ENCODE data around the gene CFAP58.

The CFAP58 gene

DNA sequence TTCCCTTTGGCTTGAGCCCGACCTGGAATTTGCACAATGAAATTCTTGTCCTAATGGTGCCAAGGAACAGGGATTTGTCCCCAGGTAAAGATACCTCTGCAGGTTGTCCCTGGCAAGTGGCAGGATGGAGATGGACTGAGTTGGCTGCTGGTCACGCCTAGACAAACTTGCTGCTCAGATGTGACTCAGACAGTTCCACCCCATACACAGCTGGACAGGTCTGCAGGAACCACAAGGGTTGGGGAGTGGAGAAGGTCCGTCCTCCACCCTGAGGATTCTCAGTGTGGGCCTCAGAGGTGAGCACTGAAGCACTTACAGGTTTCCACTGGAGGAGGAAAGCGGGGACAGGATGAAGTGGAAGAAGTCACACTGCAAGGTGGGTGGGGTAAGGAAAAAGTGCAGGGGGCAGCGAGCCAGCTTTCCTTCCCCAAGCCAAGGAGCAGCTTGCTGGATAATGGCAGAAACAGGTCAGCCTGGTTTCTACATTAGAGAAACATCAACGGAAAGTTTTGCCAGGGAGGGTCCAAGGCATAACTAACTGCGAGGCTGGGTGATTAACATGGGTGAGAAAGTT, 35.8 kb upstream of the CFAP58 start:
- Mint-ChIP-seq H3K36me3 (ENCODE audit: low read depth) (peaks cover 15% of the 10 kb centered on the region), H3K4me1 (ENCODE audit: low read depth) (peaks cover 50% of the 10 kb centered on the region), H3K9me3 (no peaks in the 10 kb centered on the region), H3K27me3 (ENCODE audit: low read depth) (no peaks in the 10 kb centered on the region), H3K27ac (no peak overlapping the region), H3K4me3 (no peak overlapping the region)

DNA sequence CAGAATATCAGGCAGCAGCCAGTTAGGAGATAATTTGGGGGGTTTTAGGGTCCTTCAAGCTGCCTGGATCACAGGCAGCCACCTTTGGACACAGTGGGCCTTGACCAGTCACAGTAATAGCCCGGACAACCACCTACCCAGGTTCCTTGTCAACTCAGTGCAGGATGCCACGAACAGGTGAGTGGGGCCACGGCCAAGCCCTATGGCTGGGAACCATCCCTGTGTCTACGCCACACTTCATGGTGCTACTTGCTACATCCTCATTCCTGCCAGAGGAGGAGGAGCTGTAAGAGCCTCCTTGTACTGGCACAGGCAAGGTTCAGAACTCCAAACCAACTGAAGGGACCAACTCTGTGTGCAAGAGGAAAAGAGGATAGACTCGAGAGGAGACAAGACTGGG, 35.3 kb upstream of the CFAP58 start:
- Mint-ChIP-seq H3K4me3 (no peak overlapping the region), H3K27ac (no peak overlapping the region), H3K27me3 (ENCODE audit: low read depth) (no peaks in the 10 kb centered on the region), H3K4me1 (ENCODE audit: low read depth) (peaks cover 52% of the 10 kb centered on the region), H3K9me3 (no peaks in the 10 kb centered on the region), H3K36me3 (ENCODE audit: low read depth) (peaks cover 12% of the 10 kb centered on the region)

DNA sequence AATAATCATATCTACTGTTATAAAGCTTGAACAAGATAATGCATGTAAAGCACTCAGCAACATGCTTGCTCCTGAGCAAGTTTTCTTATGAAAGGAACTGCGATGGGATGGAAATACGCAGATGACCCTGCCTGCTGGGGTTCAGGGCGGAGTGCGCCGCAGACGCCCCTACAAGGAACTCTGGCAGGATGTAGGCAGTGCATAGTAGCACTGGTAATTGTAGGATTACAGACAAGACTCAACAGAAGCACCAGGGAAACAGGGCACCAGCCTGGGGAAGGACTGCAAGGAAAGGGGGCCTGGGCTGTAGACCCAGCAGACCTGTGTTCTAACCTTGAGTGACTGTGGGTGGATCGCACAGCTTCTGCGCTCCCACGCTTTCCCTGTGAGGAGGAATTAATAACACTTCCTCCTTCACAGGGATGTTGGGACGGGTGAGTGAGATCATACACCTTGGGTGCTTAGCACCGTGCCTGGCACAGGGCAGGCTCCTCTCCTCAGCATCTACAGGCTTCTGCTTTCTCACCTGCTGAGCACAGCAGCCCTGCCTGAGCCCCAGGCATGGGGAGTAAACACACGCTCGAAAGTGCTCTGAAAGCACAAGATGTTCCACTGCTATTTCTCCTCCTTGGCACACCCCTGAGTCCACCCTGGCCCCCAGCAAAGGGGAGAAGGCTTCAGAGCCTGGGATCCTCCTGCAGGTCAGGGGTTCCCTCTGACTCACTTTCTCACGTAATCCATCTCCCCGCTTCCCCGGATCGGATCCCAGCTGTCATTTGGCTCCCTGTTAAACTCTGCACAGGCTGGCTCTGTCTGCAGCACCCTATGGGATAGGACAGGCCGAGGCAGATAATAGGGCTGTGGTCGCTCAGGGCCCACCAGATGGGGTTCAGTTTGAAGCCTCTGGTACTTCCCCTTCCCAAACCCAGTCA, 34.6 kb upstream of the CFAP58 start:
- Mint-ChIP-seq H3K4me1 (ENCODE audit: low read depth) (peaks cover 59% of the 10 kb centered on the region), H3K27me3 (ENCODE audit: low read depth) (no peaks in the 10 kb centered on the region), H3K9me3 (no peaks in the 10 kb centered on the region), H3K27ac (no peak overlapping the region), H3K36me3 (ENCODE audit: low read depth) (peaks cover 6% of the 10 kb centered on the region), H3K4me3 (no peak overlapping the region)

DNA sequence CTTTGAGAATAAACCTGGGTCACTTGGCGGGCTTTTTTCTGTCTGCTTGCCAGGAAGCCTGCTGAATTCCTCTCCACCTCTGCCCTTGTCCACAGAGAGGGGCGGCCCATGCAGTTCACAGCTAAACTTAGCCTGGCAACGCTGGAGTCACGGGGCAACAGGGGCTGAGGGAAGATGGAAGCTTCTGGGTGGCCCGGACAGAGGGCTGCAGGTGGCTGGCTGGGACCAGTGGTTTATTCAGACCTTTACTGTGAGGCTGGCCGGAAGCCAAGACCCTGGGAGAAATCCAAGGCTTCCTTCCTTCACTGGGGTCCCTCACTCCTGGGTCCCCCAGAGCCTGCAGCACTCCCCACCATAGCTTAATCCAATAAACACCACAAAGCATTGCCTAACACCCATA, 32.4 kb upstream of the CFAP58 start:
- peak overlapping the region; percentile 82 for H3K27ac Mint-ChIP-seq
- no peak overlapping the region for H3K4me3 Mint-ChIP-seq
- no peaks in the 10 kb centered on the region for H3K27me3 Mint-ChIP-seq (ENCODE audit: low read depth)

DNA sequence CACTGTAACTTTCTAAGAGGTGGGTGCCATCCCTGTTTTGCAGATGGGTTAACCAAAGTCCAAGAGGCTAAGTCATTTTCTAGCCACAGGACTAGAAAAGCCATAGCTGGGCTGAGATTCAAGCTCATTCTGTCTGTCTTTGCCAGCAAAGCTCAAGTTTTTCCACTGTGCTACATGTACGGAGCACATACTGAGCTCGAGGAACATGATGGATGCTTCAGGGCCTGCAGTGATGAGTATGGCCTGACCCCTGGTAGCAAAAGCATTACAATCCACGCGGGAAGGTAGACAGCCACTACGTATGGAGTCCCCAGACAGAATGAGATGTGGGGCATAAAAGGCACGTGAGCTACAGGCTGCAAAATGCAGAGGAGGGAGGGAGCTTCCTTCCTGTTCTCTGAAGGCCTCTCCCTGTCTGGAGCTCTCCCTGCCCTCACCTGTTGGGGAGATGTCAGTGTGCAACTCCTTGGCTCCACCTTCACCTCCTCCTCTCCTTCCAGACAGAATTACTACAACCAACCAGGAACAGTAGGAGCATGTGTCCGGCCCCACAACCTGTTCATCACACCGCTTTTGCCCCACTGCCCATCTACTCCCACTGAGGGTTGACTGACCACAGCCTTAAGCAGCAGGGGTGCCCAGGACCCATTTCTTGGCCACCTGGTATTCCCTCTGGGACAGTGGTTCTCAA, 31.8 kb upstream of the CFAP58 start:
- Mint-ChIP-seq H3K27ac (peak overlapping the region; percentile 82), H3K9me3 (no peaks in the 10 kb centered on the region), H3K4me1 (ENCODE audit: low read depth) (peaks cover 79% of the 10 kb centered on the region), H3K4me3 (peak overlapping the region; percentile 53), H3K36me3 (ENCODE audit: low read depth) (peaks cover 8% of the 10 kb centered on the region), H3K27me3 (ENCODE audit: low read depth) (no peaks in the 10 kb centered on the region)

More for the DNA sequence above, 32.4 kb upstream of the CFAP58 start:
- Mint-ChIP-seq H3K9me3 (no peaks in the 10 kb centered on the region), H3K36me3 (ENCODE audit: low read depth) (peaks cover 8% of the 10 kb centered on the region), H3K4me1 (ENCODE audit: low read depth) (peaks cover 74% of the 10 kb centered on the region)

DNA sequence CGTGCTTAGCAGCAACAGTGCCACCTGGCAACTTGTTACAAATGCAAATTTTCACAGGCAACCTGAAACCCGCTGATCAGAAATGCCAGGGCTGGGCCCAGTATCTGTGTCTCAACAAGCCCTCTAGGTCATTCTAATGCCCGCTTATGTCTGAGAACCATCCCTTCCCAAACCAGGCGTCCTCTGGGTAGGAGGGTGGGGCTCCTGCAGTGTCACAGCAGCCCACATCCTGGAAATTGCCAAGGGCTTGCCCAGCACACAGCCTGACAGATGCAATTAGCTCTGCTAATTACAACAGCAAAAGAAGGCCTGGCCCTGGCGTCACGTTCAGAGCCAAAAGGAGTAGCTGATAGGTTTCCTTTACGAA, 31.2 kb upstream of the CFAP58 start:
- Mint-ChIP-seq H3K27ac (peak overlapping the region; percentile 82), H3K4me1 (ENCODE audit: low read depth) (peaks cover 79% of the 10 kb centered on the region), H3K9me3 (no peaks in the 10 kb centered on the region), H3K4me3 (peak overlapping the region; percentile 53), H3K27me3 (ENCODE audit: low read depth) (no peaks in the 10 kb centered on the region), H3K36me3 (ENCODE audit: low read depth) (peaks cover 10% of the 10 kb centered on the region)

DNA sequence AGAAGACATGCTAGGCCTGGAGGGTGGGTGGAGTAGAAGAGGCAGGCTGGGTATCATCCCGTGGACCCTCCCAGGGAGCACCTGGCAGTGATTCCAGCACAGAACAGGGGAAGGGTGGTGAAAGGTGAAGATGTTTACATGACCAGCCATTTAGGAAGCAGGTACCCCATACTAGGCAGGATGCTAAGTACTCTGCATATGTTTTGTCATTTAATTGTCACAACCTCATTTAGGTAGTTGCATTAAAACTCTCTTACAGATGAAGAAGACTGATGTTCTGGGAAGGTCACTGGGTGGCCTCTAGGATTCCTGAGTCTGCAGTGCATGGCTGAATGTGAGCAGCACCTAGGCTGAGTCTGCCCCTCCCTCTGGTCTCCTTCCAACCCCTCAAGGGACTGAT, 30.5 kb upstream of the CFAP58 start:
- Mint-ChIP-seq H3K27ac (peak overlapping the region; percentile 82), H3K36me3 (ENCODE audit: low read depth) (peaks cover 10% of the 10 kb centered on the region), H3K9me3 (no peaks in the 10 kb centered on the region), H3K4me3 (peak overlapping the region; percentile 53), H3K27me3 (ENCODE audit: low read depth) (no peaks in the 10 kb centered on the region), H3K4me1 (ENCODE audit: low read depth) (peaks cover 78% of the 10 kb centered on the region)

DNA sequence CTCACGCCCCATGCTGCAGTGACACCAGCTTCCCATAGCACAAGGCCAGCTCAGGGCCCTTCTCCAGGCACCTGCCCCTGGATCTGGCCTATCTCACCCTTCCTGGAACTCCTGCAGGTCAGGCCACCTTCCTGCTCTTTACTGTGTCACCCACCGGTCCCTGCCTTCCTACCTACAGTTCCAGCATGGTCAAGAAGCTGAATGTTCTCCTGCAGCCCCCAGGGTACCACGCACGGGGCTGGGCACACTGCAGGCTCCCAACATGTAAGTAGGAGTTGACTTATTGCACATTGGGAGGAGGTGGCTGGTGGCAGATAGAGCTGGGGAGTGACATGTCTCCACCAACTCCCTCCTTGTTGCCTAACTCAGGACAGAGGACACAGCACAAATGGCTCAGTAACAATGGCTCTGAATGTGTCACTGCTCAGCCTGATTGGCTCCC, 29.9 kb upstream of the CFAP58 start:
- H3K36me3 Mint-ChIP-seq (ENCODE audit: low read depth): peaks cover 10% of the 10 kb centered on the region
- peak overlapping the region; percentile 75 for H3K27ac Mint-ChIP-seq
- H3K27me3 Mint-ChIP-seq (ENCODE audit: low read depth): no peaks in the 10 kb centered on the region
- no peaks in the 10 kb centered on the region for H3K9me3 Mint-ChIP-seq
- peaks cover 83% of the 10 kb centered on the region for H3K4me1 Mint-ChIP-seq (ENCODE audit: low read depth)
- H3K4me3 Mint-ChIP-seq: peak overlapping the region; percentile 47

DNA sequence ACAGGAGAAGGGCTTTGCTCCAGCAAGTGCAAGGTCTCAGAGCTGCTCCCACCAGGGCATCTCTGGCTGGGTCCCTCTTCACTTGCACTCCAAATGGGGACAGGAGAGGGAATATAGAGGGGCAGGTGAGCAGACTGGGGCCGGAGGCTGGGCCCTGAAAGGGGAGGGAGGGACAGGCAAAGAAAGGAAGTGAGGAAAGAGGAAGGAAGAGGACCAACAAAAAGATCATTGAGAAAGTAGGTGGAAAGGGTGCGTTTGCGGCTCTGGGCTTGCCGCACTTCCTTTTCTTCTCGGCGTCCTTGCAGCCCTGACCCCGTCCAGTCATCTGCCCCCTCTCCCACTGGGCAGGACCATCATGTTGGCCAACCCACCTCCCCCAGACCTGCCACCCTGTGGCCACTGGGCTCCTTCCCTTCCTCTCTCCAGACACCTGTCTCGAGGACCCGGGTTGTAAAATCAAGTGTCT, 29.4 kb upstream of the CFAP58 start:
- Mint-ChIP-seq H3K9me3 (no peaks in the 10 kb centered on the region), H3K4me1 (ENCODE audit: low read depth) (peaks cover 85% of the 10 kb centered on the region), H3K4me3 (peak overlapping the region; percentile 47), H3K36me3 (ENCODE audit: low read depth) (peaks cover 10% of the 10 kb centered on the region), H3K27me3 (ENCODE audit: low read depth) (no peaks in the 10 kb centered on the region), H3K27ac (peak overlapping the region; percentile 75)

DNA sequence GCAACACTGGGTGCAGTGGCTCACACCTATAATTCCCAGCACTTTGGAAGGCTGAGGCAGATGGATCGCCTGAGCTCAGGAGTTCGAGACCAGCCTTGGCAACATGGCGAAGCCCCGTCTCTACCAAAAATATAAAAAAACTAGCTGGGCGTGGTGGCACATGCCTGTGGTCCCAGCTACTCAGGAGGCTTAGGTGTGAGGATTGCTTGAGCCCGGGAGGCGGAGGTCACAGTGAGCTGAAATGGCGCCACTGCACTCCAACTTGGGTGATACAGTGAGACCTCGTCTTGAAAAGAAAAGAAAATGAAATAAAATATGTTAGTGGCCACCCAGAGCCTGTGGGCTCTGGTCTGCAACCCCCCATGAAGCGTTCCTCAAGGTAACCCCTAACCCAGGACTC, 28.7 kb upstream of the CFAP58 start:
- peaks cover 10% of the 10 kb centered on the region for H3K36me3 Mint-ChIP-seq (ENCODE audit: low read depth)
- H3K4me3 Mint-ChIP-seq: peak overlapping the region; percentile 35
- peaks cover 86% of the 10 kb centered on the region for H3K4me1 Mint-ChIP-seq (ENCODE audit: low read depth)
- no peaks in the 10 kb centered on the region for H3K9me3 Mint-ChIP-seq
- H3K27ac Mint-ChIP-seq: peak overlapping the region; percentile 69
- H3K27me3 Mint-ChIP-seq (ENCODE audit: low read depth): no peaks in the 10 kb centered on the region

DNA sequence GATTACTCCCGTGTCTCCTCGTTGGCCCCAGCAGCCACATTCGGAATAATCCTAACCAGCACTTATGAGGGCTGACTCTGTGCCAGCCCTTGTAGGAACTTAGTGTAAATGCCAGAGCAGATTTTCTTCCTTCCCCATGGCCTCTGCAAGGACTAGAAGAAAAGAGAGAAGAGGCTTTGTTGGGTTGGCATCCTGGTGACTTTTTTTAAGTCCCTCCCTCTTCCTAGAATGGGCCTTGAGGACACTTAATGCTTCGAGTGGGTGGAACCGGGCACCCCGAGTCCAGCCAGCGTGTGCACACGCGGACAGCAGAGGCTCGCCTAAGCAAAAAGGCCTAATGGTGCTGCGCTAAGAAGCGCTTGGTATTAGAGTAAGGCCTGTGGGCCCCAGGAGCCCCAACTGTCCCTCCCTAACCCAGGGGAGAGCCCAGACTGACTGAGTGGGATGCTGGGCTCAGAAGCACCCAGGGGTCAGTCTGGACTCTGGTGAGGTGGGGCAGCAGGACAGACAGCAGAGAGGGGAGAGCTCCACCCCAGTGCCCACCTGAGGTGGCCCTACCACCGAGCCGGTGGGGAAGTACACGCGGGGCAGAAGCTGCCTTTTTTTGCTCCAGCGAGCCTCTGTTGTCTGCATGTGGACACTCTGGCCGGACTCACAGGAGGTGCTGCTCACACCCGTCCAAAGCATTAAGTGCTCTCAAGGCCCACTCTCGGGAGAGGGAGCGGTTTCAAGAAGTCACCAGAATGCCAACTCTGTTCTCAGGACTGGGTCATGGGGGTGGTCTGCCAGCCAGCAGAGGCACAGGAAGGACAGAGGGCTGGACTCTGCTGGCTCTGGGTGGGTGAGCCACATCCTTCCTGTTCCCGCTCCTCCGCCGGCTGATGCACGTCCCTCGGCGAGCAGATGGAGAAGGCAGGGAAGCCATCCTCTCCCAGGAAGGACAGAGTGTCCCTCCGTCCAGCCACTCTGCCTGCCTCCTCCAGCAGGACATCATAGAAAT, 27.9 kb upstream of the CFAP58 start:
- H3K4me1 Mint-ChIP-seq (ENCODE audit: low read depth): peaks cover 89% of the 10 kb centered on the region
- no peaks in the 10 kb centered on the region for H3K9me3 Mint-ChIP-seq
- peaks cover 10% of the 10 kb centered on the region for H3K36me3 Mint-ChIP-seq (ENCODE audit: low read depth)
- H3K4me3 Mint-ChIP-seq: peak overlapping the region; percentile 35
- H3K27me3 Mint-ChIP-seq (ENCODE audit: low read depth): no peaks in the 10 kb centered on the region
- H3K27ac Mint-ChIP-seq: peak overlapping the region; percentile 69

DNA sequence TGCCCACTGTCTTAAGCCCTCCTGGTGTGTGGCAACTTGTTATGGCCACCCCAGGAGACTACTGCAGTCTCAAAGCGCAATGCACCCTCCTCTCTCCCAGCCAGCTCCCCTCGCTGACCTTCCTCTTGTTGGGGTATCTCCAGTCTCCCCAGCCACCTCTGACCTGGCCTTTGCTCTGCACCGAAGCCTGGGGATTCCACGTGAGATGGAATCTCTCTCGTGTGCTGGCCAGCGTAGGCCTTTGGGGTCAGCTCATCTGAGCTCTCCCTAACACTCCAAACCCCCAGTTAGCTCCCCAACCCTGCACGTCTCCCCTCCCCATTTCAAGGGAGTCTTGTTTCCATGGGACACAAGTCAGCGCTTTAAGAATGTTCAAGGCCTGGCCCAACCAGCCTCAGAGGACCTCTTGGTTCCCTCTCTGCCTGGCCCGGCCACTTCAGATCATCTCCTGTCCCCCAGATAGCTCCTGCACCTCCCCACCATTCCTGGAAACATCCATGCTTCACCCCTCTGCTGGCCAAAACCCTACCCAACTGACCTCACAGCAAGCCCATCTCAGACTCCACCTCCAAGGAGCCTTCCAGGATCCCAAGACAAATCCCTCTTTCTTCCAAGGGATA, 26.5 kb upstream of the CFAP58 start:
- H3K27me3 Mint-ChIP-seq (ENCODE audit: low read depth): no peaks in the 10 kb centered on the region
- H3K36me3 Mint-ChIP-seq (ENCODE audit: low read depth): peaks cover 10% of the 10 kb centered on the region
- H3K4me1 Mint-ChIP-seq (ENCODE audit: low read depth): peaks cover 87% of the 10 kb centered on the region
- no peaks in the 10 kb centered on the region for H3K9me3 Mint-ChIP-seq
- H3K4me3 Mint-ChIP-seq: peak overlapping the region; percentile 37
- H3K27ac Mint-ChIP-seq: peak overlapping the region; percentile 67

Data from T-helper 1 cell treated with Interleukin-12 subunit alpha and Interleukin-12 subunit beta and Interleukin-4 antibody, amounts not matched to agents 30 μg/mL and 1 μg/mL, for 36 hours (primary cell).